GM23338 (cell line): ENCODE data around the gene PARL. TPM values are rescaled to one million over a fixed set of nuclear protein-coding genes. Genes with fewer than 3 reads are reported as not detected.

ENCODE experiments used
- CTCF ChIP-seq, 2 experiments: fragments of 200-600 bp in 1 of 2; sonication (generic) in 1 of 2; conservative IDR thresholded peaks; 2 replicates each; pipeline versions ENCODE4 v1.5.1 to v1.6.1; 2016 to 2017; ENCODE audit warnings: antibody characterized with exemption in 2 of 2, low read depth in 2 of 2, mild to moderate bottlenecking in 2 of 2, moderate library complexity in 1 of 2
- ETS1 ChIP-seq: IDR thresholded peaks from 2 replicates; pipeline ENCODE4 v1.6.1; 2016; ENCODE audit warnings: antibody characterized with exemption
- EZH2phosphoT487 ChIP-seq: fragments of 200-600 bp; sonication (generic); IDR thresholded peaks from one replicate; pipeline ENCODE4 v1.8.1; 2018; ENCODE audit warnings: antibody characterized with exemption; ENCODE audit not compliant: unreplicated experiment
- JUNB ChIP-seq: IDR thresholded peaks from one replicate; pipeline ENCODE4 v1.6.1; 2016; ENCODE audit warnings: antibody characterized with exemption; ENCODE audit not compliant: unreplicated experiment
- NANOG ChIP-seq: IDR thresholded peaks from 2 replicates; pipeline ENCODE4 v1.6.1; 2016; ENCODE audit warnings: antibody characterized with exemption, borderline replicate concordance
- POLR2AphosphoS5 ChIP-seq: IDR thresholded peaks from 2 replicates; pipeline ENCODE4 v1.6.1; 2016; ENCODE audit warnings: antibody characterized with exemption, low read depth
- ZNF462 ChIP-seq: fragments of 250-450 bp; sonication (Bioruptor Pico); IDR thresholded peaks from 2 replicates; pipeline ENCODE4 v1.5.0; 2020; ENCODE audit warnings: mild to moderate bottlenecking, moderate library complexity
- polyA plus RNA-seq: library from polyadenylated mRNA; unstranded; fragments of >200 nt; fragmentation: Nextera tagmentation; extraction: Ambion mirVana; gene quantifications from 2 replicates; pipeline ENCODE4 v1.2.1, GENCODE V29; 2016
- total RNA-seq: library from RNA; depleted of rRNA; stranded (reverse); fragments of >200 nt; shearing (Covaris generic); gene quantifications from 2 replicates; pipeline ENCODE4 v1.2.3, GENCODE V29; 2014

The PARL gene
- total and polyA plus RNA-seq, 2 experiments from 2014 or later = 67.5 to 78.7 TPM

- no peak for TF ChIP-seq ZNF462 (CRISPR knock-in tag)
- no peak for TF ChIP-seq JUNB
- no peak for TF ChIP-seq POLR2AphosphoS5
- no peak for TF ChIP-seq NANOG
- no peak for TF ChIP-seq ETS1
- no peak for TF ChIP-seq CTCF (conservative IDR thresholded peaks at IDR 0.05; ENCODE audit: low read depth in 2 of 2)
- no peak for TF ChIP-seq EZH2phosphoT487
Measured at GRCh38 chr3:183817639-183818038, 67.0 kb downstream of the PARL start (continued).
